ENCODE results near the gene CTSS. TPM values are rescaled to one million over a fixed set of nuclear protein-coding genes. Genes with fewer than 3 reads are reported as not detected.
"Not testable (repeated sequence)": the region's sequence is repeated elsewhere in the genome, so short reads cannot be mapped to it uniquely, and the experiment has no call there.

CTSS gene
- total RNA-seq, 2 donors from 2014 or later = 64.7 to 82.6 TPM

GRCh38 chr1:150798525-150798924, 32.9 kb upstream of the CTSS start:
- Histone ChIP-seq H3K27me3 (replicated peaks; ENCODE audit: insufficient read depth) (no peaks in the 10 kb centered on the region), H3K4me1 (ENCODE audit: control insufficient read depth in 1 of 2, low read depth in 2 of 2) (no peaks in the 10 kb centered on the region), H3K27ac (no peak overlapping the region), H3K36me3 (peaks cover 23% of the 10 kb centered on the region), H3K4me3 (no peak overlapping the region), H3K9me3 (no peaks in the 10 kb centered on the region)
- no peak for TF ChIP-seq CTCF (IDR thresholded peaks at IDR 0.05)
- ATAC-seq (ENCODE audit: insufficient number of reproducible peaks, low FRiP score, low read depth) = no peak
- no peak for DNase-seq (ENCODE audit: low spot score)

GRCh38 chr1:150796374-150796773, 30.8 kb upstream of the CTSS start:
- H3K4me3 ChIP-seq = no peak overlapping the region
- no peak for TF ChIP-seq CTCF (IDR thresholded peaks at IDR 0.05)
- no peak for ATAC-seq (ENCODE audit: insufficient number of reproducible peaks, low FRiP score, low read depth)
- peaks cover 20% of the 10 kb centered on the region for H3K36me3 ChIP-seq
- H3K27me3 ChIP-seq (replicated peaks; ENCODE audit: insufficient read depth) = no peaks in the 10 kb centered on the region
- DNase-seq (ENCODE audit: low spot score) = no peak
- H3K27ac ChIP-seq = no peak overlapping the region
- no peaks in the 10 kb centered on the region for H3K4me1 ChIP-seq (ENCODE audit: control insufficient read depth in 1 of 2, low read depth in 2 of 2)
- H3K9me3 ChIP-seq = no peaks in the 10 kb centered on the region

DNA sequence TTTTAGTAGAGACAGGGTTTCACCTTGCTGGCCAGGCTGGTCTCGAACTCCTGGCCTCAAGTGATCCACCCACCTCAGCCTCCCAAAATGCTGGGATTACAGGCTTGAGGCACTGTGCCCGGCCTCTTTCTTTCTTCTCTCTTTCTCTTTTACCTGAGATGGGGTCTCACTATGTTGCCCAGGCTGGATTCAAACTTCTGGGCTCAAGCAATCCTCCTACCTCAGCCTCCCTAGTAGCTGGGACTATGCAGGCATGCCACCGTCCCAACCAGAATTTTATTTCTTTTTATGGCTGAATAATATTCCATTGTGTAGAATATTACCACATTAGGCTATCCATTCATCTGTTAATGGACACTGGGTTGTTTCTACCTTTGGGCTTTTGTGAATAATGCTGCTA, 28.2 kb upstream of the CTSS start:
- H3K4me3 ChIP-seq; H3K27ac ChIP-seq; H3K9me3 ChIP-seq; H3K27me3 ChIP-seq (replicated peaks; ENCODE audit: insufficient read depth); DNase-seq (ENCODE audit: low spot score); ATAC-seq (ENCODE audit: insufficient number of reproducible peaks, low FRiP score, low read depth); H3K4me1 ChIP-seq (ENCODE audit: control insufficient read depth in 1 of 2, low read depth in 2 of 2): not testable (repeated sequence)
- peaks cover 12% of the 10 kb centered on the region for H3K36me3 ChIP-seq

GRCh38 chr1:150793221-150793620, 27.6 kb upstream of the CTSS start:
- Histone ChIP-seq H3K27me3 (replicated peaks; ENCODE audit: insufficient read depth) (no peaks in the 10 kb centered on the region), H3K36me3 (peaks cover 7% of the 10 kb centered on the region), H3K4me1 (ENCODE audit: control insufficient read depth in 1 of 2, low read depth in 2 of 2) (no peaks in the 10 kb centered on the region), H3K4me3 (no peak overlapping the region), H3K9me3 (no peaks in the 10 kb centered on the region), H3K27ac (no peak overlapping the region)
- no peak for DNase-seq (ENCODE audit: low spot score)
- TF ChIP-seq CTCF (IDR thresholded peaks at IDR 0.05) = no peak
- no peak for ATAC-seq (ENCODE audit: insufficient number of reproducible peaks, low FRiP score, low read depth)

DNA sequence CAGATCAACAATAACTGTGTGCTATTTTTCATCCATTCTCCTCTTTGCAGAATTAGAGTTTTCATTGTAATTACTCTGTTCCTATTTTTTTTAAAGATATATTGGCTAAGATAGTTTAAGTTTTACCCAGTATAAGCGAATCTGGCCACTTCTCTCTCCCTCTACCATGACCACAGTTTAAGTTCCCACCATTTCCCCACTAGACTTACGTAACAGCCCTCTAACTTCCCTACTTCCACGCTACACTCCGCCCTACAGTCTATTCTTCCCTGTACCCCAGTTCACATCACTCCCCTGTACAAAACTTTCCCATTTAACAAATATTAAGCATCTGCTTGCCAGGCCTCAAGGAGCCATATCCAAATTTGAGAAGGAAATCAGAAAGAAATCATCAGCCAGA, 26.0 kb upstream of the CTSS start:
- H3K9me3 ChIP-seq = no peaks in the 10 kb centered on the region
- no peaks in the 10 kb centered on the region for H3K36me3 ChIP-seq
- H3K27me3 ChIP-seq (replicated peaks; ENCODE audit: insufficient read depth) = no peaks in the 10 kb centered on the region
- no peaks in the 10 kb centered on the region for H3K4me1 ChIP-seq (ENCODE audit: control insufficient read depth in 1 of 2, low read depth in 2 of 2)
- DNase-seq (ENCODE audit: low spot score) (no peak), ATAC-seq (ENCODE audit: insufficient number of reproducible peaks, low FRiP score, low read depth) (no peak)
- H3K27ac ChIP-seq = no peak overlapping the region
- no peak for TF ChIP-seq CTCF (IDR thresholded peaks at IDR 0.05)
- H3K4me3 ChIP-seq = no peak overlapping the region

DNA sequence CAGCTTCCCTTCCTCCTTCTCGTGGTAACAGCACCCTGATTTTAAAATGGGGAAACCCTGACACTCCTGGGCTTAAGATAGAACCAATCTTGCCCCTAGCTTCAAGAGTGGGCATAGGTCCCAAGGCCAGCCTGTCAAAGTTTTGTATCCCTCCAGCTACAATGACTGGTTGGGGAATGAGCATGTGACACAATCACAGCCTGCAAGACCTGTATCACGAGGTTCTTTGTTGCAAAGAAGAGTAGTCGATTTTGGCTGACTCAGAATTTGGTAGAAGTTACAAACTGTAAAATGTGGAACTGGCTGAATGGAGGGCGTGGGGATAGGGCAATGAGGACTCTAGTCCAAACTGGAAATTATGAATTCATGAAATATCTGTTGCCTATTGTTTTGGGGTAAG, 23.8 kb upstream of the CTSS start:
- Histone ChIP-seq H3K4me1 (ENCODE audit: control insufficient read depth in 1 of 2, low read depth in 2 of 2) (no peaks in the 10 kb centered on the region), H3K9me3 (no peaks in the 10 kb centered on the region), H3K27me3 (replicated peaks; ENCODE audit: insufficient read depth) (no peaks in the 10 kb centered on the region), H3K36me3 (no peaks in the 10 kb centered on the region), H3K27ac (no peak overlapping the region), H3K4me3 (no peak overlapping the region)
- ATAC-seq (ENCODE audit: insufficient number of reproducible peaks, low FRiP score, low read depth) (peak; percentile 17), DNase-seq (ENCODE audit: low spot score) (no peak)
- TF ChIP-seq CTCF (IDR thresholded peaks at IDR 0.05) = no peak

Data from thoracic aorta (tissue), 2 donors.